Fibroblast of mammary gland (primary cell): ENCODE measurements around the gene PRMT1.

Experiments used
- DNase-seq: peaks from one replicate; pipeline ENCODE4 v3.0.0-alpha.2; 2010; ENCODE audit warnings: low read depth
- H3K4me3 ChIP-seq: 2 replicates; pipeline ENCODE4 v1.5.1; 2011; ENCODE audit warnings: low read depth, mild to moderate bottlenecking, low read length, moderate library complexity; ENCODE audit not compliant: control insufficient read depth
- CTCF ChIP-seq: conservative IDR thresholded peaks from 2 replicates; pipeline ENCODE4 v1.5.1; 2011; ENCODE audit warnings: low read depth, low read length, inconsistent platforms; ENCODE audit not compliant: control insufficient read depth, insufficient read depth

PRMT1 gene

GRCh38 chr19:49651820-49652550 is 25.1 kb upstream of the PRMT1 start:
- no peak for TF ChIP-seq CTCF
- DNase-seq = no peak
- no peak overlapping the region for H3K4me3 ChIP-seq

- DNase-seq = no peak
- no peak overlapping the region for H3K4me3 ChIP-seq
- TF ChIP-seq CTCF = no peak
These were observed 24.3 kb upstream of the PRMT1 start for GRCh38 chr19:49652551-49653465.

GRCh38 chr19:49653466-49653806 is 23.6 kb upstream of the PRMT1 start:
- no peak overlapping the region for H3K4me3 ChIP-seq
- no peak for TF ChIP-seq CTCF
- DNase-seq = no peak

- no peak for DNase-seq
- TF ChIP-seq CTCF = no peak
These were observed 22.5 kb upstream of the PRMT1 start for GRCh38 chr19:49654581-49654980.

GRCh38 chr19:49655570-49656455 is 21.3 kb upstream of the PRMT1 start:
- H3K4me3 ChIP-seq = no peak overlapping the region
- no peak for DNase-seq
- TF ChIP-seq CTCF = no peak

More at GRCh38 chr19:49654581-49654980, 22.5 kb upstream of the PRMT1 start:
- H3K4me3 ChIP-seq = no peak overlapping the region

GRCh38 chr19:49656456-49657109 is 20.5 kb upstream of the PRMT1 start:
- no peak for TF ChIP-seq CTCF
- no peak for DNase-seq
- H3K4me3 ChIP-seq = no peak overlapping the region
